ENCODE measurements around the gene AFAP1.

Gene AFAP1

GRCh38 chr4:7879127-7879526 lies 60.5 kb downstream of the AFAP1 start:
- DNase-seq (ENCODE audit: insufficient read length) (no peak), FAIRE-seq (no peak)
- TF ChIP-seq POLR2A (IDR thresholded peaks at IDR 0.05; ENCODE audit: low read depth, low read length) (no peak), TAF1 (IDR thresholded peaks at IDR 0.05; ENCODE audit: borderline replicate concordance, low read depth, low read length) (no peak), POLR2AphosphoS5 (IDR thresholded peaks at IDR 0.05; ENCODE audit: low read depth, low read length) (no peak)

- FAIRE-seq (no peak), DNase-seq (ENCODE audit: insufficient read length) (no peak)
- TF ChIP-seq POLR2AphosphoS5 (IDR thresholded peaks at IDR 0.05; ENCODE audit: low read depth, low read length) (no peak), POLR2A (IDR thresholded peaks at IDR 0.05; ENCODE audit: low read depth, low read length) (no peak), TAF1 (IDR thresholded peaks at IDR 0.05; ENCODE audit: borderline replicate concordance, low read depth, low read length) (no peak)
Measured at GRCh38 chr4:7878323-7878722, 61.3 kb downstream of the AFAP1 start.

- no peak for DNase-seq (ENCODE audit: insufficient read length)
- no peak for FAIRE-seq
- no peak for TF ChIP-seq POLR2AphosphoS5 (IDR thresholded peaks at IDR 0.05; ENCODE audit: low read depth, low read length)
- no peak for TF ChIP-seq TAF1 (IDR thresholded peaks at IDR 0.05; ENCODE audit: borderline replicate concordance, low read depth, low read length)
- no peak for TF ChIP-seq POLR2A (IDR thresholded peaks at IDR 0.05; ENCODE audit: low read depth, low read length)
Measured at GRCh38 chr4:7877176-7877575, 62.5 kb downstream of the AFAP1 start.

GRCh38 chr4:7876201-7876875 lies 63.3 kb downstream of the AFAP1 start:
- no peak for DNase-seq (ENCODE audit: insufficient read length)

GRCh38 chr4:7874838-7875237 lies 64.8 kb downstream of the AFAP1 start:
- FAIRE-seq (no peak), DNase-seq (ENCODE audit: insufficient read length) (no peak)
- TF ChIP-seq POLR2A (IDR thresholded peaks at IDR 0.05; ENCODE audit: low read depth, low read length) (no peak), POLR2AphosphoS5 (IDR thresholded peaks at IDR 0.05; ENCODE audit: low read depth, low read length) (no peak), TAF1 (IDR thresholded peaks at IDR 0.05; ENCODE audit: borderline replicate concordance, low read depth, low read length) (no peak)

More at GRCh38 chr4:7876201-7876875, 63.3 kb downstream of the AFAP1 start:
- TF ChIP-seq POLR2AphosphoS5 (IDR thresholded peaks at IDR 0.05; ENCODE audit: low read depth, low read length) (no peak), POLR2A (IDR thresholded peaks at IDR 0.05; ENCODE audit: low read depth, low read length) (no peak), TAF1 (IDR thresholded peaks at IDR 0.05; ENCODE audit: borderline replicate concordance, low read depth, low read length) (no peak)
- FAIRE-seq, result no peak

- FAIRE-seq (no peak), DNase-seq (ENCODE audit: insufficient read length) (no peak)
- TF ChIP-seq TAF1 (IDR thresholded peaks at IDR 0.05; ENCODE audit: borderline replicate concordance, low read depth, low read length) (no peak), POLR2AphosphoS5 (IDR thresholded peaks at IDR 0.05; ENCODE audit: low read depth, low read length) (no peak), POLR2A (IDR thresholded peaks at IDR 0.05; ENCODE audit: low read depth, low read length) (no peak)
Measured at GRCh38 chr4:7873881-7874280, 65.8 kb downstream of the AFAP1 start.

GRCh38 chr4:7872264-7872771 lies 67.3 kb downstream of the AFAP1 start:
- no peak for FAIRE-seq
- TF ChIP-seq TAF1 (IDR thresholded peaks at IDR 0.05; ENCODE audit: borderline replicate concordance, low read depth, low read length) (no peak), POLR2AphosphoS5 (IDR thresholded peaks at IDR 0.05; ENCODE audit: low read depth, low read length) (no peak)
- no peak for DNase-seq (ENCODE audit: insufficient read length)

GRCh38 chr4:7871356-7871755 lies 68.3 kb downstream of the AFAP1 start:
- no peak for DNase-seq (ENCODE audit: insufficient read length)
- no peak for TF ChIP-seq TAF1 (IDR thresholded peaks at IDR 0.05; ENCODE audit: borderline replicate concordance, low read depth, low read length)
- TF ChIP-seq POLR2AphosphoS5 (IDR thresholded peaks at IDR 0.05; ENCODE audit: low read depth, low read length), result no peak
- TF ChIP-seq POLR2A (IDR thresholded peaks at IDR 0.05; ENCODE audit: low read depth, low read length), result no peak
- FAIRE-seq, result no peak

GRCh38 chr4:7868892-7869471 lies 70.7 kb downstream of the AFAP1 start:
- DNase-seq (ENCODE audit: insufficient read length) (no peak), FAIRE-seq (no peak)
- TF ChIP-seq POLR2AphosphoS5 (IDR thresholded peaks at IDR 0.05; ENCODE audit: low read depth, low read length), result no peak
- no peak for TF ChIP-seq TAF1 (IDR thresholded peaks at IDR 0.05; ENCODE audit: borderline replicate concordance, low read depth, low read length)
- no peak for TF ChIP-seq POLR2A (IDR thresholded peaks at IDR 0.05; ENCODE audit: low read depth, low read length)

- DNase-seq (ENCODE audit: insufficient read length) (no peak), FAIRE-seq (no peak)
- TF ChIP-seq TAF1 (IDR thresholded peaks at IDR 0.05; ENCODE audit: borderline replicate concordance, low read depth, low read length), result no peak
- TF ChIP-seq POLR2A (IDR thresholded peaks at IDR 0.05; ENCODE audit: low read depth, low read length), result no peak
- TF ChIP-seq POLR2AphosphoS5 (IDR thresholded peaks at IDR 0.05; ENCODE audit: low read depth, low read length), result no peak
Measured at GRCh38 chr4:7868436-7868775, 71.3 kb downstream of the AFAP1 start.

GRCh38 chr4:7867701-7868435 lies 71.8 kb downstream of the AFAP1 start:
- TF ChIP-seq POLR2AphosphoS5 (IDR thresholded peaks at IDR 0.05; ENCODE audit: low read depth, low read length) (no peak), POLR2A (IDR thresholded peaks at IDR 0.05; ENCODE audit: low read depth, low read length) (no peak), TAF1 (IDR thresholded peaks at IDR 0.05; ENCODE audit: borderline replicate concordance, low read depth, low read length) (no peak)
- FAIRE-seq (no peak), DNase-seq (ENCODE audit: insufficient read length) (no peak)
